Ramos (cell line): ENCODE results near the gene SYNPR.

ENCODE experiments used
- in situ Hi-C: fragments of 300-500 bp; cut with MboI; formaldehyde crosslinking; loops from one replicate; pipeline ENCODE4 v1.14.3; 2022; ENCODE audit warnings: low sequenced_read_pairs; ENCODE audit not compliant: unreplicated experiment

SYNPR gene

DNA sequence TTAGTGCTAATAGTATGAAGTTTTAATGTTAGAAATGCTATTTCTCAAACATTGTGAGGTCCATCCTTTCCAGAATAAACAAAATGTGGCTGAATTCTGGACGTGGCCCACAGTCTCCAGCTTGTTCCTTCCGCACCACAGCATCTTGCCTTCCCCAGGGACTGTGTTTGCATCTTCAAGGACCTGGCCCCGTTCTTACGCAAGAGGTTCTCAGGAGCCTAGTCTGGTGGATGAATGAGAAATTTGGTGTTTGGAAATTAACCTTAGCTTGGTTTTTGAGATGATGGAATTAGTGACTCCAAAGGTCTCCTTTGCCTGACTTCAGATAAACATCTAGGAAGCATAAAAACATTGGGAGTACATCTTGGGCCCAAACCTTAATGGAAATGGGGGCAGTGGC is 18.1 kb downstream of the SYNPR start:
- in situ Hi-C loops, result no loop called here

DNA sequence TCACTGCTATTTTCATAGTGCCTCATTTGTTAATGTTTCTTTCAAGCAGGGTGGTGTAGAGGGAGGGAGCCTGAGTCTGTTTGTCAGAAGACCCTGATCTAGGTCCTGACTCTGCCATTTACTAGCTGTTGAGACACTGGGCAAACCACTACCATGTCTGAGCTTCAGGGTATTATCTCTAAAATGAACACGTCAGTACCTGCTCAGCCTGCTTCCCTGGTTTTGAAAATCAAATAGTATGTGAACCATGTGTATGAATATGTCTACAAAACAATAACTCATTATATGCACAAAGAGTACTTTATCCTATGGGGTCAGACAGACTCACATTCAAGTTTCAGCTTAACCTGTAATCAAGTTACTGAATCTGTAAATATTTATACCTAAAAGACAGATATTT is 25.1 kb downstream of the SYNPR start:
- in situ Hi-C loops, result no loop called here

- in situ Hi-C loops, result no loop called here
Measured at GRCh38 chr3:63304421-63304820, 26.3 kb downstream of the SYNPR start.

- in situ Hi-C loops, result no loop called here
Measured at GRCh38 chr3:63308072-63308471, 30.0 kb downstream of the SYNPR start.

DNA sequence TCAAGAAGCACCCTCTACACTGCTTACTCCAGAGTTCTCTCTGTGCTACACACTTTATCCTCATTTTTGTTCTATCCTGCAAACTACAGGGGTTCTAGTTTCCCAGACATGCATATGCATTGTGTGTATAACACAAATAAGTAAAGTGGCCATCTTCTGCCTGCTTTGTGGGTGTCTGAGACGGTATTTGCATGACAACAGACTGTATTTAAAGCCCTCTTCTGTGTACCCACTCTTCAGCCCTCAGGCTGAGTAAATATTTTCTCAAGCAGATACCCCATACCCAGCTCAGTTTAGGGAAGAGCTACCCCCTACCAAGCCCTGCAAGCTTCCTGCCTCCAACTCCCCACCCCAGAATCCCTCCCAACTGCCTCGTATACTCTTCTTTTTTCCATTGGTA is 31.7 kb downstream of the SYNPR start:
- in situ Hi-C loops, result no loop called here

DNA sequence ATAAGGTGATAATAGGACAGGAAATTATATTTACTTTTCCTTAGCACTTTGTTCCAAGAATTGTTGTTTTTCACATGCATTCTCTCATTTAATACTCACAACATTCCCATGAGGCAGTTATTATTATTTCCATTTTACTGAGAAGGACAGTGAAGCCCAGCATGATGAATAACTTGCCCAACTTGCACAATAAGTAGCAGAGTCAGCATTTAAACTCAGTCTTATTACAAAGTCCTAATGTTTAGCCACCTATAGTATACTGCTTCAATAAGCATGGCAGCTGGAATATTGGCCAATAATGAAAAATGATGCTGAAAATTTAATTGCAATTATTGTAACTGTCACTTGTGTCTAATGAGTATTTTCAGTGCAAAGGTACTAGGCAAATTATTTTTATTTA is 45.7 kb downstream of the SYNPR start:
- in situ Hi-C loops, result no loop called here

- in situ Hi-C loops, result no loop called here
Measured at GRCh38 chr3:63324621-63325020, 46.5 kb downstream of the SYNPR start.

- in situ Hi-C loops, result no loop called here
Measured at GRCh38 chr3:63325386-63325785, 47.3 kb downstream of the SYNPR start.

GRCh38 chr3:63328365-63328764 is 50.3 kb downstream of the SYNPR start:
- in situ Hi-C loops, result no loop called here

- in situ Hi-C loops, result no loop called here
Measured at GRCh38 chr3:63331520-63331919, 53.4 kb downstream of the SYNPR start.

DNA sequence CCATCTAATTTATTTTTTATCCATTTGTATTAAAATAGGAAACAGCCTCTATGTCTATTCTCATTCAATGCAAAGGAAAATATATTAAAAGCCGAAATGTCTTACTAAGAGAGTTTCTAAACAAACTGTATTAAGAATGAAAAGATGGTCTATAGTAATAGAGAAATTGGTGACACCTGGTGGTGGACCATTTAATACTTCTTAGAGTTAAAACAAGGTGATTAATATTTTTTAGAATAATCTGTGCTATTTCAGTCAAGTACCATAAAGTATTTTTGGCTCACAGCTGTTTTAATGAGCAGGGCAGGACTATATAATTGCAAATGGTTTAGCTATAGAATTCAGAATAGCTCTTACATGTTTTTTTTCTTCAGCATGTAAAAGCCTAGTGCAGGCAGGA is 55.7 kb downstream of the SYNPR start:
- in situ Hi-C loops, result no loop called here

DNA sequence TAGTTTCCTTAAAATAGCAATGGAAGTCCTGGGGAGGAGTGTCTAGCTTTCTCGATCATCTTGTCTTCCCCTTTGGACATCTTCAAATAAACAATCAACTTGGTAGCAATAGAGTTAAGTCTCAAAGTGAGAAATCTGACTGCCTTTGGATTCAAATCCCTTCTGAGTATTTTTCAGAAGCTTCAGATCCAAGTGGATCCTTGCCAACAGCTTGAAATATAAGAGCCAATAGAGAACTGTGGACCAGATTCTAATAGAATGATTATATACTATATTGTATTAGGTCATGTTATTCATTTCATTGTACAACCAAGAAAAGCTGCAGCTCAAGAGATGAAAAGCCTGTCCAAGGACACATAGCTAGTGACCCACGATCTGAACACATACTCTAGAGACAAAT is 60.2 kb downstream of the SYNPR start:
- in situ Hi-C loops, result no loop called here

DNA sequence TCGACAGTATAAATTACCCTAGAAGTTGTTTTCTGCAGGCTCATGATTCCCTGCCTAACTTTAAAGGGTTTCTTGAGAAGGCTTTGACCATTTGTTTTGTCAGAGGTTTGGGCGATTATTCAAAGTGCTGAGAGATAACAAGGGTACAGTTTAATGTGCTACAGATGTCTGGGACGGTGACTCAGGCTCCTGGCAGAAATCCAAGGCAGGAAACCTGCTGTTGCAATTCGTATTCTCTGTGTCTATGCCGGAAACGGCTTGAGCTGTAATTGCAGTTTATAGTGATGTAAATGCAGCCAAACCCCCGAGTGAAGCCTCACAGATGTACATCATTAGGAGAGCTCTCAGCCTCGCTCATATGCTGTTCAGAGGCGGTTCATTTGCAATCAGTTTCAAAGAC is 65.6 kb downstream of the SYNPR start:
- in situ Hi-C loops, result no loop called here

DNA sequence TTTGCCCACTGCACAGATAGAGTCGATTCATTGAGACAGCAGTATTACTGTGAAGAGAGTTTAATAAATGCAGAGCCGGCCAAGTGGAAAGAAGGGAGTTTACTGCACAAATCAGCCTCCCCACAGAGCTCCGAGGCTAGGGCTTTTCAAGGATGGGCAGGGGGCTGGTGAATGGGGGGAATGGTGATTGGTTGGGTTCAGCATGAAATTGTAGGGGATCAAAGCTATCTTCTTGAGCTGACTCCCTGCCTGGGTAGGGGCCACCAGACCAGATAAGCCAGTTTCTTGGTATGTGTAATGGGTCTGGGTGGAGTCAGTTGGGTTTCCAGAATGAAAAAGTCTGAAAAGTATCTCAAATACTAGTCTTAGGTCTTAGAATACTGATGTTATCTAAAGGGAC is 66.6 kb downstream of the SYNPR start:
- in situ Hi-C loops, result no loop called here

DNA sequence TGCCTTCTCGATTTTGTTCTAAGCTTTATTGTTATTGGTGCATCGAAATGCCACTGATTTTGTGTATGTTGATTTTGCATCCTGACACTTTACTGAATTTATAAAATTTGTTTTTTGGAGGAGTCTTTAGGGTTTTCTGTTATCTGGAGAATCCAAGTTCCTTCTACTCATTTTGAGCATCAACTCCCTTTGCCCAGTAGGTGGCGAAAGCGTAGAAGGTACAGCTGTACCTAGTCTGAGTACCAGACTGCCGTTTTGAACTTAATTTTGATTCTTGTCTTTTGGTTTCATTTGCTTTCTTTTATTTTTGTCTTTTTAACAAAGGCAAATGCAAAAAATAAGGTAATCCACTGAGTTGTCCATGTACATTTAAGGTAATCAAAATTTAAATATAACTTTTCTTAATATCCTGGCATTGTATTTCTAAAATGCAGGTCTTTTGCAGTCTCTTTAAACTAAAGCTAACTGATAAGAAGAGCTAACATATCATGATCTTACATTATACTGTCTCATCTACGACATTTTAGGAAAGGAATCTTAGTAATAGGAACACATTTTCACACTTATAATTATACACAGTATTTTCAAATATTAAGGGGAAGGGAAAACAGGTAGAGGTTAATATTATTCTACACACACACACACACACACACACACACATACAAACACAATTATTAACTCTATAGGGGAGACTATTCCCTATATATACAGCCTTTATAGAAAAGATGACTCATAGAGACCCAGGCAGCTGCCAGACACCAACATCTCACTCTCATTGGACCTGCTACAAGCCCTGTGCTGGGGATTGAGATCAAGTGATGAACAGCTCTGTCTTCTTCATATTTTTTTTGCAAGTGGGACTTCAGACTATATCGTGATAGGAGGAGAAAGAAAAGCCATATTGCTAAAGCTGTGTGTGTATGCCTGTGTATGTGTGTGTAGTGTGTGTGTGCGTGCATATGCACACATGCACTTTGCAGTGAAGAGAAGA is 71.8 kb downstream of the SYNPR start:
- in situ Hi-C loops, result loop anchor here (5.0 kb wide), 1 partner anchor 467 kb away; the partner anchor contains the start of gene C3orf49

- in situ Hi-C loops, result loop anchor here (5.0 kb wide), 1 partner anchor 466 kb away; the partner anchor contains the start of gene C3orf49
Measured at GRCh38 chr3:63351159-63352007, 73.3 kb downstream of the SYNPR start.

- in situ Hi-C loops, result loop anchor here (5.0 kb wide), 1 partner anchor 465 kb away; the partner anchor contains the start of gene C3orf49
Measured at GRCh38 chr3:63352008-63352279, 73.8 kb downstream of the SYNPR start.

DNA sequence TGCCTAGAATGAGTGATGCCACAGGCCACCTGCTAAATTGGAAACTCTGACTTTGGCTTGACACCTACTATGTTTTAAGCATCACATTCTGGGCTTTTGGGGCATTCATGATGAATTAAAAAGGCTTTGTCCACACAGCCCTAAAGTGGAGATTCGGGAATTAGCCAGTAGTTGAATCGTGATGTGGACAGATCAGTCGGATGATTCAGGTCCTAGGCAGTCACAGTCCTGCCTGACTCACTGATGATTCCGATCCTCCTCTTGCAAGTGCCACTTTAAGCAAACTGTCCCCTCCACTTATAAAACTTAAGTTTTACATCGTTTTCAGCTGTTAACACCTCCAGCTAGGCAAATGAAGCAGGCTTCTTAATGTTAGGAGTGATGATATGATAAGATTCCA is 75.3 kb downstream of the SYNPR start:
- in situ Hi-C loops, result loop anchor here (5.0 kb wide), 1 partner anchor 464 kb away; the partner anchor contains the start of gene C3orf49

- in situ Hi-C loops, result loop anchor here (5.0 kb wide), 1 partner anchor 463 kb away; the partner anchor contains the start of gene C3orf49
Measured at GRCh38 chr3:63354160-63354559, 76.1 kb downstream of the SYNPR start.

- in situ Hi-C loops, result no loop called here
Measured at GRCh38 chr3:63355809-63356208, 77.7 kb downstream of the SYNPR start.

GRCh38 chr3:63364495-63364894 is 86.4 kb downstream of the SYNPR start:
- in situ Hi-C loops, result no loop called here
